Endothelial cell of umbilical vein (primary cell): ENCODE measurements around the gene SCARF1. TPM values are rescaled to one million over a fixed set of nuclear protein-coding genes. Genes with fewer than 3 reads are reported as not detected.

ENCODE experiments used
- BruUV-seq: library from RNA; stranded (reverse); fragments of 400-500 nt; replicated peaks from 2 replicates; lab custom pipeline; 2021; lab: Mats Ljungman, UMichigan
- CTCF ChIA-PET: fragments of 300-600, 350-600 bp; sonication (Branson Sonifier 250); formaldehyde crosslinking; loops from one replicate; lab custom pipeline; 2021; ENCODE audit warnings: antibody characterized with exemption, inconsistent platforms; lab: Charles Lee
- POLR2A ChIA-PET: fragments of 300-600, 350-600 bp; sonication (Branson Sonifier 250); formaldehyde crosslinking; loops from one replicate; lab custom pipeline; 2021; ENCODE audit warnings: antibody characterized with exemption, inconsistent platforms; lab: Charles Lee
- DNase-seq: peaks from one replicate; pipeline ENCODE4 v3.0.0-alpha.2; 2011; ENCODE audit warnings: low read depth, low spot score
- FAIRE-seq: peaks from 2 replicates; lab custom pipeline; 2011; peaks lifted over from hg19 to GRCh38; lab: Jason Lieb, UNC
- H2AFZ ChIP-seq: 2 replicates; pipeline ENCODE4 v1.6.0; 2012; ENCODE audit warnings: low read depth, low read length, control low read depth, inconsistent platforms
- H3K27ac ChIP-seq: 2 replicates; pipeline ENCODE4 v1.5.1; 2011; ENCODE audit warnings: low read depth, mild to moderate bottlenecking, control low read depth, low read length, moderate library complexity; ENCODE audit not compliant: insufficient read depth
- H3K27me3 ChIP-seq, 2 experiments: 2 replicates each; pipeline versions ENCODE4 v1.6.0 to v1.6.1; 2011; ENCODE audit warnings: low read length in 2 of 2, mixed read lengths in 1 of 2; ENCODE audit not compliant: control insufficient read depth in 2 of 2, insufficient read depth in 2 of 2
- H3K36me3 ChIP-seq, 2 experiments: 2 replicates in 1 of 2; 3 replicates in 1 of 2; pipeline ENCODE4 v1.5.1; 2011; ENCODE audit warnings: low read length in 2 of 2, mild to moderate bottlenecking in 1 of 2, moderate library complexity in 1 of 2; ENCODE audit not compliant: control insufficient read depth in 2 of 2, insufficient read depth in 2 of 2; ENCODE audit errors: extremely low read depth in 1 of 2
- H3K4me1 ChIP-seq: 3 replicates; pipeline ENCODE4 v1.5.1; 2011; ENCODE audit warnings: mild to moderate bottlenecking, low read length; ENCODE audit not compliant: control insufficient read depth, insufficient read depth; ENCODE audit errors: extremely low read depth
- H3K4me2 ChIP-seq: 2 replicates; pipeline ENCODE4 v1.6.1; 2011; ENCODE audit warnings: low read length, control low read depth, mixed read lengths; ENCODE audit not compliant: insufficient read depth
- H3K4me3 ChIP-seq, 3 experiments: fragments of 200-600 bp in 1 of 3; sonication (generic), shearing (Covaris generic) in 1 of 3; replicated peaks in 1 of 3; 2 replicates each; pipeline ENCODE4 v1.5.1; 2011 to 2016; ENCODE audit warnings: control low read depth in 3 of 3, low read length in 3 of 3, mild to moderate bottlenecking in 2 of 3, inconsistent platforms in 1 of 3, low read depth in 1 of 3, moderate library complexity in 1 of 3; ENCODE audit not compliant: insufficient read depth in 1 of 3
- H3K79me2 ChIP-seq: 2 replicates; pipeline ENCODE4 v1.6.0; 2012; ENCODE audit warnings: low read length, inconsistent platforms; ENCODE audit not compliant: control insufficient read depth, insufficient read depth
- H3K9ac ChIP-seq: replicated peaks from 2 replicates; pipeline ENCODE3; 2011; ENCODE audit warnings: low read length, control low read depth; ENCODE audit not compliant: insufficient read depth; ENCODE audit errors: extremely low read depth
- H3K9me1 ChIP-seq: replicated peaks from 3 replicates; pipeline ENCODE4 v1.6.0; 2011; ENCODE audit warnings: mild to moderate bottlenecking, low read length; ENCODE audit not compliant: control insufficient read depth, insufficient read depth; ENCODE audit errors: extremely low read depth
- H3K9me3 ChIP-seq: replicated peaks from 2 replicates; pipeline ENCODE4 v1.5.1; 2012; ENCODE audit warnings: low read length, inconsistent platforms; ENCODE audit not compliant: control insufficient read depth, insufficient read depth
- H4K20me1 ChIP-seq: replicated peaks from 2 replicates; pipeline ENCODE3; 2011; ENCODE audit warnings: mild to moderate bottlenecking, low read length; ENCODE audit not compliant: control insufficient read depth, insufficient read depth; ENCODE audit errors: extremely low read depth
- EZH2 ChIP-seq: IDR thresholded peaks from 2 replicates; pipeline ENCODE4 v1.6.1; 2012; ENCODE audit warnings: borderline replicate concordance, low read depth, mild to moderate bottlenecking, moderate library complexity, low read length, inconsistent platforms; ENCODE audit not compliant: severe bottlenecking
- GATA2 ChIP-seq: IDR thresholded peaks from 2 replicates; pipeline ENCODE4 v1.7.0; 2011; ENCODE audit warnings: low read depth, mild to moderate bottlenecking, moderate library complexity, mixed read lengths, low read length; ENCODE audit not compliant: insufficient read length, insufficient read depth
- JUN ChIP-seq: IDR thresholded peaks from 2 replicates; pipeline ENCODE4 v1.6.1; 2011; ENCODE audit warnings: borderline replicate concordance, low read depth; ENCODE audit not compliant: insufficient read length, insufficient read depth
- MYC ChIP-seq: IDR thresholded peaks from one replicate; pipeline ENCODE4 v1.6.1; 2011; ENCODE audit warnings: mild to moderate bottlenecking, low read depth, low read length
- POLR2A ChIP-seq: IDR thresholded peaks from 2 replicates; pipeline ENCODE4 v1.6.1; 2012; ENCODE audit warnings: low read depth, mild to moderate bottlenecking, control low read depth, low read length
- dilution Hi-C: fragments of 300-500 bp; cut with MboI; formaldehyde crosslinking; loops from one replicate; pipeline ENCODE4 v1.15.0; 2019; ENCODE audit warnings: low sequenced_read_pairs; ENCODE audit not compliant: extremely low pct_ligation_motif_present
- intact Hi-C: fragments of 100-400 bp; cut with micrococcal nuclease; formaldehyde crosslinking; loops from one replicate; pipeline ENCODE4 v1.10.0; 2022
- polyA plus RNA-seq, 4 experiments: library from polyadenylated mRNA; depleted of rRNA in 3 of 4; stranded (reverse) in 3 of 4; unstranded in 1 of 4; fragments of >200 nt; gene quantifications; 2 replicates each; pipeline versions ENCODE4 v1.2.1 to v1.2.3, GENCODE V29; 2011 to 2012; ENCODE audit warnings: missing spikeins in 1 of 4
- total RNA-seq: library from RNA; stranded (reverse); gene quantifications from 2 replicates; pipeline ENCODE4 v1.2.3, GENCODE V29; 2021
- TF ChIP-seq, protein P1 (sequence below), 2 donors: IDR thresholded peaks; 1 replicate in 1 of 2; 2 replicates in 1 of 2; pipeline ENCODE4 v1.5.1; 2011; ENCODE audit warnings: low read length in 2 of 2, mild to moderate bottlenecking in 2 of 2, moderate library complexity in 2 of 2, control low read depth in 1 of 2, inconsistent platforms in 1 of 2, low read depth in 1 of 2; ENCODE audit not compliant: insufficient read depth in 1 of 2; ENCODE audit errors: extremely low read depth in 1 of 2

The SCARF1 gene
- total and polyA plus RNA-seq, 2 donors (not counting 3 experiments of a cell fraction or from before 2014, with no cell fraction given), result 52.8 to 93.7 TPM

DNA sequence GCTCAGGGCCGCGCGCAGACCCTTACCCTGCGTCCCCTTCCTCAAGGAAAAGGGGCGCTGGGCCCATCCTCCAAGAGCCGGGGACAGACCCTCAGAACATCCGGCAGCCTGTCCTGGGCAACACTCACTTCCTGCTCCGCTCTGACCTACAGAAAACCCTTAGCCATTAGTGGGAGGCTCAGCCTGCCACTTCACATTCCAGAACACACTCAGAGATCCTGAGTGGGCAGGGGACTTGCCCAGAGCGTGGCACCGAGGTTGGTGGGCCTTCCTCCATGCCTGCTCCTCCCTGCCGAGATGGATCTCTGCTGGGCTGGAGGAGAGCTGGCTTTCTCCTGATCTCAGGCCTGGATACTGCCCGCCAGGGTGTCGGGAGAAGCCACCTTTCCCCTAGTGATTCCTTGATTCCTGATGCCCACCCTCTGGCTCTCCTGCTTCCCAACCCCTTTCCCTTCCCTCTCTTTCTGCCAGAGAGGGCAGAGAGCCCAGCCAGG, 1.5 kb downstream of the SCARF1 start:
- DNase-seq, result peak; percentile 41
- Histone ChIP-seq H3K27ac (peak overlapping the region; percentile 72), H3K79me2 (peaks cover 14% of the 10 kb centered on the region), H3K4me2 (peak overlapping the region; percentile 53), H3K9me1 (no peaks in the 10 kb centered on the region), H3K9ac (peak overlapping the region; percentile 84), H3K4me3 (peak overlapping the region; percentile 72 to 80 (median 78)), H4K20me1 (no peaks in the 10 kb centered on the region), H2AFZ (no peak overlapping the region), H3K4me1 (peaks cover 35% of the 10 kb centered on the region), H3K36me3 (peaks cover 0 to 12% of the 10 kb centered on the region in 2 experiments), H3K9me3 (no peaks in the 10 kb centered on the region), H3K27me3 (no peaks in the 10 kb centered on the region)
- FAIRE-seq, result peak; percentile 86
- POLR2A ChIA-PET, result no interaction called here
- dilution Hi-C loops, result no loop called here
- CTCF ChIA-PET, result interaction anchor here (1.5 to 7.7 kb wide), 3 partner anchors 14 to 384 kb away, joined by 7 to 218 read pairs (median 24); partner anchors contain the start of gene SLC43A2
- intact Hi-C loops, result loop anchor here (1.0 kb wide), 2 partner anchors 70 to 385 kb away; no protein-coding TSS in a partner anchor
- TF ChIP-seq POLR2A (peak; percentile 32), EZH2 (no peak), JUN (no peak), MYC (no peak)
- TSS peak; percentile 76 for BruUV-seq

DNA sequence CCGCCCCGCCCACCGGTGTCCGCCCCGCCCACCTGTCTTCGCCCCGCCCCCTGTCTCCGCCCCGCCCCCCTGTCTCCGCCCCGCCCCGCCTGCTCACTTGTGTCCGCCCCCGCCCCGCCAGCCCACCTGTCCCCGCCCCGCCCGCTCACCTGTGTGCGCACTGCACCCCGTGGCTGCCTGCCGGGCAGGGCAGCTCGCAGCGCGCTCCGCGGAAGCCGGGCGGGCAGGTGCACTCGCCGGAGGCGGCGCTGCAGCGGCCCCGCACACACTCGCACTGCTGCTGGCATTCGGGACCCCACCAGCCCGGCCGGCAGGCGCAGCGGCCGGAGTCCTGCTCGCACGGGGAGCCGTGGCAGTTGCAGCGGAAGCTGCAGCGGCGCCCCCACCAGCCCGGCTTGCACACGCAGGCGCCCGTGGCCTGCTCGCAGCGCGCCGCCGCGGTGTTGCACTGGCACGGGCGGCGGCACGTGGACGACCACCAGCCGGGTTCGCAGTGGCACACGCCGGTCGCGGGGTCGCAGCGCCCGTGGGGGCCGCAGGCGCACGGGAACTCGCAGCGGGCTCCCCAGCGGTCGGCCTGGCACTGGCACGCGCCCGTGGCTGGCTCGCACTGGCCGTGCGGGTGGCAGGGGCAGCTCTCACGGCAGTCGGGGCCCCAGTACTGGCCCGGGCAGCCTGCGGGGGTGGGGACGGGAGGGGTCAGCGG, 2.1 kb downstream of the SCARF1 start:
- Histone ChIP-seq H3K4me2 (peak overlapping the region; percentile 53), H4K20me1 (no peaks in the 10 kb centered on the region), H3K27ac (peak overlapping the region; percentile 72), H2AFZ (no peak overlapping the region), H3K9me1 (no peaks in the 10 kb centered on the region), H3K36me3 (peaks cover 0 to 16% of the 10 kb centered on the region in 2 experiments), H3K9me3 (no peaks in the 10 kb centered on the region), H3K79me2 (peaks cover 14% of the 10 kb centered on the region), H3K4me1 (peaks cover 35% of the 10 kb centered on the region), H3K4me3 (peak overlapping the region in 1 of 3 experiments; percentile 78), H3K27me3 (no peaks in the 10 kb centered on the region), H3K9ac (peak overlapping the region; percentile 84)
- TF ChIP-seq, protein P1, sequence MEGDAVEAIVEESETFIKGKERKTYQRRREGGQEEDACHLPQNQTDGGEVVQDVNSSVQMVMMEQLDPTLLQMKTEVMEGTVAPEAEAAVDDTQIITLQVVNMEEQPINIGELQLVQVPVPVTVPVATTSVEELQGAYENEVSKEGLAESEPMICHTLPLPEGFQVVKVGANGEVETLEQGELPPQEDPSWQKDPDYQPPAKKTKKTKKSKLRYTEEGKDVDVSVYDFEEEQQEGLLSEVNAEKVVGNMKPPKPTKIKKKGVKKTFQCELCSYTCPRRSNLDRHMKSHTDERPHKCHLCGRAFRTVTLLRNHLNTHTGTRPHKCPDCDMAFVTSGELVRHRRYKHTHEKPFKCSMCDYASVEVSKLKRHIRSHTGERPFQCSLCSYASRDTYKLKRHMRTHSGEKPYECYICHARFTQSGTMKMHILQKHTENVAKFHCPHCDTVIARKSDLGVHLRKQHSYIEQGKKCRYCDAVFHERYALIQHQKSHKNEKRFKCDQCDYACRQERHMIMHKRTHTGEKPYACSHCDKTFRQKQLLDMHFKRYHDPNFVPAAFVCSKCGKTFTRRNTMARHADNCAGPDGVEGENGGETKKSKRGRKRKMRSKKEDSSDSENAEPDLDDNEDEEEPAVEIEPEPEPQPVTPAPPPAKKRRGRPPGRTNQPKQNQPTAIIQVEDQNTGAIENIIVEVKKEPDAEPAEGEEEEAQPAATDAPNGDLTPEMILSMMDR (IDR thresholded peaks at IDR 0.05; ENCODE audit: extremely low read depth in 1 of 2, insufficient read depth in 1 of 2, low read depth in 1 of 2, low read length in 2 of 2), result peak; percentile 16 to 29
- no peak for TF ChIP-seq GATA2
- DNase-seq (no peak), FAIRE-seq (no peak)
- ChIA-PET CTCF (interaction anchor here (1.5 to 7.7 kb wide), 3 partner anchors 14 to 384 kb away, joined by 7 to 218 read pairs (median 24); partner anchors contain the start of gene SLC43A2), POLR2A (no interaction called here)
- intact Hi-C loops (no loop called here), dilution Hi-C loops (no loop called here)
- no TSS peak for BruUV-seq
